Lower lobe of right lung (tissue), 2 donors: ENCODE measurements around the gene PATE1. TPM values are rescaled to one million over a fixed set of nuclear protein-coding genes. Genes with fewer than 3 reads are reported as not detected.
"Not testable (repeated sequence)": the region's sequence is repeated elsewhere in the genome, so short reads cannot be mapped to it uniquely, and the experiment has no call there.

Experiments used
- ATAC-seq, 2 donors: fragments of 200-7000 bp; cut with Tn5 transposase; one replicate each; pipeline ENCODE4 v1.9.1; 2020 to 2022; ENCODE audit warnings: mild to moderate bottlenecking in 2 of 2, moderate library complexity in 2 of 2
- DNase-seq: peaks from one replicate; pipeline ENCODE4 v3.0.0-alpha.2; 2020
- H3K27ac ChIP-seq: fragments of 200-600 bp; one replicate; pipeline ENCODE4 v1.8.0; 2022
- H3K27me3 ChIP-seq: fragments of 200-600 bp; one replicate; pipeline ENCODE4 v1.8.0; 2022; ENCODE audit warnings: low read depth
- H3K36me3 ChIP-seq: fragments of 200-600 bp; one replicate; pipeline ENCODE4 v1.8.0; 2022; ENCODE audit warnings: mild to moderate bottlenecking
- H3K4me1 ChIP-seq: fragments of 200-600 bp; one replicate; pipeline ENCODE4 v1.8.0; 2022
- H3K4me3 ChIP-seq: fragments of 200-600 bp; one replicate; pipeline ENCODE4 v1.8.0; 2022; ENCODE audit warnings: mild to moderate bottlenecking
- H3K9me3 ChIP-seq: fragments of 200-600 bp; one replicate; pipeline ENCODE4 v1.8.0; 2022
- CTCF ChIP-seq: fragments of 200-600 bp; IDR thresholded peaks from one replicate; pipeline ENCODE4 v1.8.0; 2022; ENCODE audit warnings: antibody characterized with exemption, mild to moderate bottlenecking
- intact Hi-C: fragments of 100-400 bp; cut with DNase I; formaldehyde crosslinking; loops from one replicate; pipeline ENCODE4 v1.11.0; 2022
- long read RNA-seq: library from polyadenylated mRNA; unstranded; transcript quantifications from one replicate; pipeline ENCODE4 v2.0.0, GENCODE V29; 2021
- total RNA-seq: library from RNA; stranded (reverse); fragmentation: NEBNext Ultra II Directional; extraction: Animal tissue kit (Norgen Biotek cat#: 25700); gene quantifications from one replicate; pipeline ENCODE4 v1.2.1, GENCODE V29; 2021
- donor health status: DM: no; HTN: yes; CAD: no; lungs with severe emphysema.

The PATE1 gene
- not detected for total RNA-seq
- long read RNA-seq, result 0 reads

- Histone ChIP-seq H3K4me1 (no peaks in the 10 kb centered on the region), H3K9me3 (no peaks in the 10 kb centered on the region), H3K4me3 (no peak within 1 kb of the TSS), H3K27ac (no peak within 1 kb of the TSS), H3K27me3 (no peaks in the 10 kb centered on the region), H3K36me3 (no peaks in the 10 kb centered on the region)
- ATAC-seq (no peak), DNase-seq (no peak)
- no peak for TF ChIP-seq CTCF
- intact Hi-C loops, result no loop called here
These were observed at the start of gene PATE1 for GRCh38 chr11:125745979-125746378. Gene PATE1 (plus strand): TSS chr11:125746279. CDS start chr11:125746305, 26 bp downstream.

GRCh38 chr11:125701018-125701610, 45.0 kb upstream of the PATE1 start:
- no peaks in the 10 kb centered on the region for H3K27me3 ChIP-seq
- H3K4me1 ChIP-seq, result no peaks in the 10 kb centered on the region
- H3K4me3 ChIP-seq, result no peak overlapping the region
- no peak for DNase-seq
- no peak for TF ChIP-seq CTCF
- intact Hi-C loops, result no loop called here
- no peaks in the 10 kb centered on the region for H3K9me3 ChIP-seq
- no peak overlapping the region for H3K27ac ChIP-seq
- ATAC-seq, result no peak
- H3K36me3 ChIP-seq, result no peaks in the 10 kb centered on the region

- Histone ChIP-seq H3K4me3 (no peak overlapping the region), H3K9me3 (no peaks in the 10 kb centered on the region), H3K4me1 (no peaks in the 10 kb centered on the region), H3K27ac (no peak overlapping the region), H3K36me3 (no peaks in the 10 kb centered on the region), H3K27me3 (no peaks in the 10 kb centered on the region)
- TF ChIP-seq CTCF, result no peak
- intact Hi-C loops, result no loop called here
- DNase-seq (no peak), ATAC-seq (no peak)
These were observed 44.0 kb upstream of the PATE1 start for GRCh38 chr11:125701858-125702621.

GRCh38 chr11:125704686-125705085, 41.4 kb upstream of the PATE1 start:
- H3K36me3 ChIP-seq, H3K27me3 ChIP-seq, H3K4me1 ChIP-seq, H3K9me3 ChIP-seq, H3K4me3 ChIP-seq, H3K27ac ChIP-seq, intact Hi-C loops, DNase-seq, ATAC-seq: not testable (repeated sequence)

GRCh38 chr11:125720781-125721180, 25.3 kb upstream of the PATE1 start:
- no peaks in the 10 kb centered on the region for H3K4me1 ChIP-seq
- no peak for TF ChIP-seq CTCF
- H3K27ac ChIP-seq, result no peak overlapping the region
- H3K36me3 ChIP-seq, result no peaks in the 10 kb centered on the region
- no peaks in the 10 kb centered on the region for H3K27me3 ChIP-seq
- no peak for ATAC-seq
- intact Hi-C loops, result no loop called here
- no peak overlapping the region for H3K4me3 ChIP-seq
- no peak for DNase-seq
- no peaks in the 10 kb centered on the region for H3K9me3 ChIP-seq

- no peak overlapping the region for H3K27ac ChIP-seq
- H3K4me3 ChIP-seq, result no peak overlapping the region
- H3K4me1 ChIP-seq, result no peaks in the 10 kb centered on the region
- H3K27me3 ChIP-seq, result no peaks in the 10 kb centered on the region
- ATAC-seq, result no peak
- intact Hi-C loops, result no loop called here
- H3K9me3 ChIP-seq, result no peaks in the 10 kb centered on the region
- no peaks in the 10 kb centered on the region for H3K36me3 ChIP-seq
- no peak for TF ChIP-seq CTCF
- DNase-seq, result no peak
These were observed 22.0 kb upstream of the PATE1 start for GRCh38 chr11:125724125-125724524.
